H1 (cell line): Measurements from ENCODE around the gene PARD6B. TPM values are rescaled to one million over a fixed set of nuclear protein-coding genes. Genes with fewer than 3 reads are reported as not detected.

Experiments used
- ASH2L ChIP-seq: fragments of 200-600, 300-600 bp; sonication (generic); IDR thresholded peaks from one replicate; pipeline ENCODE4 v1.7.1; 2017; ENCODE audit warnings: low read length
- CEBPB ChIP-seq: IDR thresholded peaks from 2 replicates; pipeline ENCODE4 v1.6.1; 2012; ENCODE audit warnings: low read depth, low read length
- CREB1 ChIP-seq: IDR thresholded peaks from 2 replicates; pipeline ENCODE4 v1.6.1; 2012; ENCODE audit warnings: inconsistent platforms
- CTBP2 ChIP-seq: IDR thresholded peaks from 2 replicates; pipeline ENCODE4 v1.7.0; 2011; ENCODE audit warnings: borderline replicate concordance, mild to moderate bottlenecking, moderate library complexity, mixed read lengths, low read length; ENCODE audit not compliant: insufficient read depth, insufficient read length
- CTCF ChIP-seq, 3 experiments: IDR thresholded peaks; 1 replicate in 2 of 3; 2 replicates in 1 of 3; pipeline versions ENCODE4 v1.5.1 to v1.6.1; 2011; ENCODE audit warnings: low read length in 3 of 3, mild to moderate bottlenecking in 3 of 3, inconsistent platforms in 2 of 3, low read depth in 1 of 3, moderate library complexity in 1 of 3; ENCODE audit not compliant: insufficient read depth in 1 of 3; ENCODE audit errors: control extremely low read depth in 1 of 3
- E2F6 ChIP-seq: IDR thresholded peaks from 2 replicates; pipeline ENCODE4 v1.6.1; 2012; ENCODE audit warnings: inconsistent platforms
- EGR1 ChIP-seq: IDR thresholded peaks from 2 replicates; pipeline ENCODE4 v1.6.1; 2011; ENCODE audit warnings: low read depth, low read length, borderline replicate concordance
- EP300 ChIP-seq, 2 experiments: IDR thresholded peaks; 1 replicate in 1 of 2; 2 replicates in 1 of 2; pipeline ENCODE4 v1.6.1; 2011 to 2012; ENCODE audit warnings: low read depth in 2 of 2, low read length in 2 of 2, mild to moderate bottlenecking in 2 of 2, borderline replicate concordance in 1 of 2, inconsistent platforms in 1 of 2, moderate library complexity in 1 of 2
- NRF1 ChIP-seq: IDR thresholded peaks from 2 replicates; pipeline ENCODE4 v1.6.1; 2011; ENCODE audit warnings: mild to moderate bottlenecking, low read depth, low read length, improper control_type of control experiment
- PHF8 ChIP-seq: fragments of 200-600 bp; sonication (generic); conservative IDR thresholded peaks from 2 replicates; pipeline ENCODE4 v1.7.1; 2012; ENCODE audit warnings: low read depth, mild to moderate bottlenecking, inconsistent platforms, low read length, moderate library complexity
- RBBP5 ChIP-seq: IDR thresholded peaks from 2 replicates; pipeline ENCODE4 v1.7.1; 2012; ENCODE audit warnings: low read depth, mild to moderate bottlenecking, inconsistent platforms, low read length, moderate library complexity, borderline replicate concordance
- SAP30 ChIP-seq: fragments of 300-600 bp; sonication (generic); IDR thresholded peaks from 2 replicates; pipeline ENCODE4 v1.7.1; 2012; ENCODE audit warnings: low read length, moderate library complexity, mild to moderate bottlenecking, inconsistent platforms; ENCODE audit not compliant: insufficient read depth, insufficient replicate concordance
- SIN3A ChIP-seq, 2 experiments: IDR thresholded peaks in 1 of 2; conservative IDR thresholded peaks in 1 of 2; 2 replicates each; pipeline ENCODE4 v1.6.1; 2011 to 2012; ENCODE audit warnings: low read length in 2 of 2, improper control_type of control experiment in 1 of 2, low read depth in 1 of 2, mild to moderate bottlenecking in 1 of 2
- SIRT6 ChIP-seq: IDR thresholded peaks from one replicate; pipeline ENCODE4 v1.7.1; 2012; ENCODE audit warnings: low read length, inconsistent platforms
- TBP ChIP-seq: IDR thresholded peaks from 2 replicates; pipeline ENCODE4 v1.6.1; 2011; ENCODE audit warnings: low read depth, low read length, improper control_type of control experiment
- TEAD4 ChIP-seq: IDR thresholded peaks from 2 replicates; pipeline ENCODE4 v1.6.1; 2012; ENCODE audit warnings: low read depth, low read length, inconsistent platforms, mixed read lengths
- polyA plus RNA-seq, 7 experiments: library from polyadenylated mRNA; depleted of rRNA in 3 of 7; stranded (reverse) in 5 of 7; unstranded in 2 of 7; fragments of >200 nt in 5 of 7; fragments of 200-250 nt in 2 of 7; gene quantifications; 1 replicate in 5 of 7; 2 replicates in 1 of 7; 4 replicates in 1 of 7; pipeline versions ENCODE4 v1.2.1 to v1.2.3, GENCODE V29; 2011 to 2013; ENCODE audit warnings: missing spikeins in 2 of 7, mixed read lengths in 2 of 7
- total RNA-seq: library from RNA; stranded (reverse); fragmentation: NEBNext Ultra II Directional; extraction: Animal tissue kit (Norgen Biotek cat#: 25700); gene quantifications from 2 replicates; pipeline ENCODE4 v1.2.1, GENCODE V29; 2021

The PARD6B gene
- total and polyA plus RNA-seq, 2 of the 8 experiments (the other 6 are each of a cell fraction or from before 2014, with no cell fraction given) = 5.2 to 34.1 TPM

- TF ChIP-seq ASH2L = peak; percentile 53
- TF ChIP-seq SIRT6 = no peak
- no peak for TF ChIP-seq E2F6
- TF ChIP-seq NRF1 = no peak
- TF ChIP-seq SIN3A (conservative IDR thresholded peaks at IDR 0.05 in 1 of 2, IDR thresholded peaks at IDR 0.05 in 1 of 2; ENCODE audit: low read depth in 1 of 2, low read length in 2 of 2) = 0 out of 4 replicates have a peak, but pooled peaks of 1 of the 2 experiments have one; percentile 11
- peak; percentile 41; the same call in 1 of the 2 replicates for TF ChIP-seq TBP
- 0 out of 2 replicates have a peak, but pooled peaks have one; percentile 7 for TF ChIP-seq CREB1
- peak; percentile 22 for TF ChIP-seq CTBP2
- TF ChIP-seq PHF8 = peak; percentile 42
- 0 out of 2 replicates have a peak, but pooled peaks have one; percentile 7 for TF ChIP-seq TEAD4
- TF ChIP-seq CEBPB = no peak
- TF ChIP-seq CTCF (IDR thresholded peaks at IDR 0.05; ENCODE audit: control extremely low read depth in 1 of 3, insufficient read depth in 1 of 3, low read depth in 1 of 3, low read length in 3 of 3) = peak; percentile 89 to 99 (median 95)
- TF ChIP-seq SAP30 = no peak
- peak; percentile 88; the same call in 1 of the 2 replicates for TF ChIP-seq RBBP5
- peak in 1 of 2 experiments; percentile 29; a peak in 1 of 3 replicates for TF ChIP-seq EP300 (IDR thresholded peaks at IDR 0.05; ENCODE audit: borderline replicate concordance in 1 of 2, low read depth in 2 of 2, low read length in 2 of 2)
- peak; percentile 100 for TF ChIP-seq EGR1
These were observed 63.7 kb downstream of the PARD6B start, which contains the start of gene BCAS4 (continued) for GRCh38 chr20:50794846-50795634.
